ENCODE data around the gene LMNTD2.
"Not testable (repeated sequence)": the region's sequence is repeated elsewhere in the genome, so short reads cannot be mapped to it uniquely, and the experiment has no call there.

Gene LMNTD2

DNA sequence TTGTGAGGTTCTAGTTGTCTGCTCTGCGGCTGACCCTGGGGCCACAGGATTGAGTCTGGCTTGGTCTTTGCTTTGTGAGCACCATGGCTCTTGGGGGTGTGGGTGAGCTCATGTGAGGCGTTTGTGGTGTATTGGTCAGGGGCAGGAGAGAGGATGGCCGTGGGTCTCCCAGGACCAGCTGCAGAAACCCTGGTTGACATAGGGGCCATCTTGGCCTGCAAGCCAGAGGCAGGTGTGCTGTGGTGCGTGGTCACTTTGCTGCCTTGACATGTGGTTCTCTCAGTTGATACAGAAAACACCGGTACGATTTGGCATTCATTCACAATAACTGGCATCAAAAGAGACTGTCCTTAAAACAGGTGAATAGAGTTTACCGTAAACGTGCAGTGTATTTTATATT lies 27.0 kb upstream of the LMNTD2 start:
- no peak for DNase-seq

DNA sequence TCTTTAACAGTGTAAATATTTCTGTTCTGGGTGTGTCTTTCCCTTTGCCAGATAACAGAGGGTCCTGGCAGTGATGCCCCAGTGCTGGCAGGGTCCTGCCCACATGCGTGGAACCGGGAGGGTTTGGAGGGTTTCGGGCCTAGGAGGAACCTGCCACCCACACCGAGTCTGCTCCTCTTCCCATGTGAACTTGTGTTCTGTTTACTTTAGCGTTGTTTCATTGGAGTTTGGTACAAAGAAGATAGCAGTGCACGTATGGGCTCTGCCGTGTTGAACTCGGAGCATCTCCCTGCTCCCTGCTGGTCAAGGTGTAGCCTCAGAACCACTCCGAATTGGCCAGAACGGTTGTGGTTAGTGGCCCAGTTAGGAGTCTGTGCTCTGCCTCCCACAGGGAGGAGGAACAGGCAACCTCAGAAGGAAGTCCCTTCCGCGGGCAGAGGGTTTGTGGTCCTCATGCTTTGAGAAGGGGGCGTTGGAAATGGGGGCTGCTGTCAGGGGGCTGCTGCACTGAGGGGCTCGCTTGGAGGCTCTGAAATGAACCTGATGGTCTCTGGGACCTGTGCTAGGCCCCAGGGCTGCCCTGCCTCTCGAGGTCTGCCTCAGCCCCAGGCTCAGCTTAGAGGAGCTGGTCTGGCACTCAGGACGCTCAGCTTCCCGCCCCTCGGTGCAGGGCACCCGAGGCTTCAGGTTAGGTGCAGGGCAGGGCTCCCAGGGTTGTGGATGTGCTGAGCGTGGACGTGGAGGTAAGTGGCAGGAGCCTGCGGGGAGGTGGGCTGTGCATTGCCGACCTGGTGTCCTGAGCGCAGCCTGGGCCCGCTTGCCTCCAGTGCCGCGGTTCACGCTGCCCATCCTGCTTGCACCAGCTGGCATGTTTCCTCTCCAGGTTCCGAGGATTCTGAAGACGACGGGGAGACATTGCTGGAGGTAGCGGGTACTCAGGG lies 26.1 kb upstream of the LMNTD2 start:
- DNase-seq = no peak

DNA sequence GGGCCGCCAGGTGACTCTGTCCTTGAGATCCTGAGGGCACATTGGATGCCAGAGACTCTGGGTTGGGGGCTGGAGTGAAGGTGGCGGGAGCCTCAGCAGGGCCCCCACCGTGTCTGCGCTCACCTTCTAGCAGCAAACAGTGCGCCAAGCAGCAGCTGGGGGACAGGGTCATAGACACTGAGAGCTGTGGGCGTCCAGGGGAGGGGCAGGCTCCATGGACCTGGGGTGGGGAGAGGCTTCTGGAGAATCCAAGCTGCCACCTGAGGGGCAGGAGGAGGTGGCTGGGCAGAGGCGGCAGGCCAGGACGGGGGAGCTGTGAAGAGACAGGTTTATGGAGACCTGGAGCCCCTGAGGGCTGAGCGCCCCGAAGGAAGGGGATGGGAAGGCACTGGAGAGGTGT lies 23.7 kb upstream of the LMNTD2 start:
- no peak for DNase-seq

DNA sequence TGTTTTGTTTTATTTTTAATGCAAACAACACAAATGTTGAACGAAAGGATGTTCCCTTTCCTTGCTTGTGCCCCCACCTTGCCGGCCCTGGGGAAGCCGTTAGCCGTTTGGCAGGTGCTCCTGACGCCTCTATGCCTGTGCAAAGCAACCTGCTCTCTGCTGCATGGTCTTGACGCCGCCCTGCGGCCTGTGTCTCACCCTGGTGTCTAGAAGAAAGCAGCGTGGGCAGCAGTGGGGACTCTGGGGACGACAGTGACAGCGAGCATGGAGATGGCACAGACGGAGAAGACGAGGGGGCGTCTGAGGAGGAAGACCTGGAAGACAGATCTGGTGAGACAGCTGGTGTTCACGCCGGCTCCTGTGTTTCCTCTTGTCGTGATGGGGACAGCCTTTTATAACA lies 21.2 kb upstream of the LMNTD2 start:
- DNase-seq = no peak

DNA sequence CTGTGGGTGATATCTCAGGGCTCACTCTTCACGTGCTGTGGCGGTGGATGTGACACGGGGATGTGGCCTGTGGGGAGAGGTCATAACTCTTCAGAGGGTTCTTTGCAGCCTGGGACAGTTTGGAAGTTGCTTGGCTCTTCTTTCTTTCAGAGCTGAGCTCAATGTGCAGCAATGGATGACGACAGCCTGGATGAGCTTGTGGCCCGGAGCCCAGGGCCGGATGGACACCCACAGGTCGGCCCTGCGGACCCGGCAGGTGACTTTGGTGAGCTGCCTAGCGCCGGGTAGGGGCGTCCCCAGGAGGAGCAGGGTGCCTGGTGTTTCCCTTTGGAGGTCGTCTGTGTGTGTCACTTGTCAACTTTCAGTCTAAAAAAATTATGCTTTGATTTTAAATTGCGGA lies 20.8 kb upstream of the LMNTD2 start:
- no peak for DNase-seq

DNA sequence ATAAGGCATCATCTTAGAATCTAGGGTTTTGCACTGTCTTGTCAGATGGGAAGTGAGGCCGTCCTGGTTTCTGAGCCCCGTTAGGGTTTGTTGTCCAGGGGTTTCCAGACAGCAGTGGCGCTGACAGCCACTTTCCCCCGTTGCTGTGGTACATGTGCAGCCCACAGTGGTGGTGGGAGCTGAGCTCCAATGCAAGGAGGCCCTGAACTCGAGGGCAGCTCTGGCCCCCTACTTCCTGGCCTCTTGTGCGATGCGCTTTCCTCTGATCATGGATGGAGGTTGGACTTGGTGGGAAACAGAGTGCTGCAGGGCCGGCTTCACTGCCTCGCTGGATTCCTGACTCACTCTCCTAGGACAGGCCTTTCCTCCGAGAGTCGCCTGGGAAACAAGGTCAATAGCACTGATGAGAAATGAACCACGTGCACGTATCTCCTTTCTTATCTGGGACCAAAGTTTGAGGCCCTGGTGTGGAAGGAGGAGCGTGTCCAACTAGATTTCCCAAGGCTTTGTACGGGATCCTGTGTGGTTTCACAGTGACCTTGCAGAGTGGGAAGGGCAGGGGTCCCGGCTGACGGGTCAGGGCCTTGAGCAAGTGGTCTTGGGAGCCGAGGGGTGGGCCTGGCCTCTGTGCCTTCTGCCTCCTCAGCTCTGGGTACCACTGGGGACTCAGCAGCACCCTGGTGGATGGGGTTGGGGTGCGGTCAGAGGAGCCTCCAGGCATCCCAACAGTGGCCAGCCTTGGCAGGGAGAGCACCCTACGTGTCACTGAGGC lies 19.5 kb upstream of the LMNTD2 start:
- DNase-seq = no peak

DNA sequence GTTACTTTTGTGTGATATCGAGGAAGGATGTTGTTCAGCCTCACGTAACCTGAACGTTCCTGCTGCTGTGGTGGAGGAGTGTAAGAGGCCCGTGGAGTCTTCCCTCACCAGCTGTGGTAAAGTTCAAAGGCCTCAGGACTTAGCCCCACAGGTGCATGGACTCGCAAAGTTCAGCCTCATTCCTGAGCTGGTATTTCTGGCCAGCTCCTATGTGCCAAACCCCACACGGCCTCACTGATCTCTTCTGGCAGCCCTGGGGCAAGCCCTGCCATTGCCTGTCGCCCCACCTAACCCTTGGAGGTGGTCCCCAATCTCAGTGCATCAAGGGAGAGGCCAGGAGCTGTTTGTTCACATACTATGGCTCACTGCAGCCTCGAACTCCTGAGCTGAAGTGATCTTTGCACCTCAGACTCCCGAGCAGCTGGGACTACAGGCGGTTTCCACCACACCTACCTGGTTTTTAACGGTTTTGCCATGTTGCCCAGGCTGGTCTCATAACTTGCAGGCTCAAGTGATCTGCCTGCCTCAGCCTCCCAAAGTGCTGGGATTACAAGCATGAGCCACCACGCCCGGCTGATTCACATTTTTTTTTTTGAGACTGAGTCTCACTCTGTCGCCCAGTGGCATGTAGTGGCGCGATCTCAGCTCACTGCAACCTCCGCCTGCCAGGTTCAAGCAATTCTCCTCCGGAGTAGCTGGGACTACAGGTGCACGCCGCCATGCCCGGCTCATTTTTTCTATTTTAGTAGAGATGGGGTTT lies 17.9 kb upstream of the LMNTD2 start:
- DNase-seq = no peak

DNA sequence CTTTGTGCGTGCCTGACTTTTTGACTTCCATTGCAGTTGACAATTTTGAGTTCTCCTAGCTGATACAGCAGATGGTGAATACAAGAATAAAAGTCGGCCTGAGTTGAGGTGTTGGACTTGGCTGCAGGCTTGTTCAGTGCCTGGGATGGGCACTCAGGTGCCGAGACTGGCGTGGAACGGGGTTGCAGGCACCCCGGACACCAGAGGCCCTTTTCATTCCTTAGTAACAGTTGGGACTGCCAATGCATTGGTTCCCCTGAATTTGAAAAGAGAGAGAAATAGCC lies 17.0 kb upstream of the LMNTD2 start:
- DNase-seq = no peak

DNA sequence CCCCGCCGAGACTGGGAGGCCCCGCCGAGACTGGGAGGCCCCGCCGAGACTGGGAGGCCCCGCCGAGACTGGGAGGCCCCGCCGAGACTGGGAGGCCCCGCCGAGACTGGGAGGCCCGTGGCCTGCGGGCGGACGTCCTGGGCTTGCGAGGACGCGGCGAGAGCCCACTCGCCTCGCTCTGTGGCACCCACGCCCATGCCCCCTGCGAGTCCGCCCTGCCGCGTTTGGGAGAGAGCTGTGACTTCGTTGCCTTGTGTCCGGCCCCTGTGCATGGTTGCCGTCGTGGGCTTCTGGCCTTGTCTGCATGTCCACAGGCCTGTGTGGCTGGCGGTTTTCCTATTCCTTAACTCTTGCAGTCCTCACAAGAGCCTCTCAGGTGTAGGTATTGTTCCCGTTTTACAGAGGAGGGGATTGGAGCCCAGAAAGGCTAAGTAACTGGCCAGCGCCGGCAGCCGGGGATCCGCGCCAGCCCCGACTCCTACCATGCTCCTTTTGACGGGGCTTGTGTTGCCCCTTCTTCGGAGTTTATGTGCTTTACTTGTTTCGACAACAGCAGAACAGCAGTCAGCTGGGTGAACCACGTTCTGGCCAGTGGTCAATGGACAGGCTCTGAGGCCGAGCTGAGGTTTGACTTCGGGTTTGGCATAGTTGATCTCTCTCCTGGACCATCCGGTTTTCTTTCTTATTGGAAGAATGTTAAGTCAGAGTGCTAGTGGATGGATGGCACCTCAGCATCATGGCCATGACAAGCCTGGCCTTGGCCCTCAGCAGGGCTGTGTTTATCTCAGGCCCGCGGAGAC lies 16.5 kb upstream of the LMNTD2 start:
- no peak for DNase-seq

DNA sequence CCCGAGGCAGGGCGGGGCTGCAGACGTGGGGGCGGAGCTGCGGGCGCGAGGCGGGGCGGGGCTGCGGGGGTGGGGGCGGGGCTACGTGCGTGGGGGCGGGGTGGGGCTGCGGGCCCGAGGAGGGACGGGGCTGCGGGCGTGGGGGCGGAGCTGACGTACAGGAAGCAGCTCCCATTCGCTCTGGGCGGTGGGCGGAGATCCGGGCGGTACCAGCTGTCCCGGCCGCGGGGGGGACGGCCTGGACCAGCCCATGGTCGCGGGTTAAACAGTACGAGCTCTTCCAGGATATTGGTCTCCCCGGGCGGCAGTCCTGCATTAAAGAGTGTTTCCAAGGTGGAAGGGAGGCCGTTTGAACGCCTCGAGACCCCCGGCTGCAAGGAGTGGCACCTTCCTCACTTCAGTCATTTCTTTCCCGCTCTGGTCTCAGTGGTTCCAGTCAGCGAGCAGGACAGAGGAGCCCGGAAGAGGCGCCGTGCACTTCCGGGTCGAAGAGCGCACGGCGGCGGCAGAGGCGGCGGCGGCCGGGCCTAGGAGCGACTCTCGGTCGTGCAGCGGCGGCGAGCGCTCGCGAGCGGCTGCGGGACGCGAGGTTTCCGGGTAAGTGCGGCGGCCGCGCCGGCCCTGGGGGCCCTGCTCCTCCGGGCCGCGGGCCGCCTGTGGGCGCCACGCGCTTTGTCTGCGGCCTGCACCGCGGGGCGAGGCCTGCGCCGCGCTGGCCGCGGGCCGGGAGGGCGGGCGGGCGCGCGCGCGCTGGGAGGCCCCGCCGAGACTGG lies 15.6 kb upstream of the LMNTD2 start, which contains the start of gene PHRF1:
PHRF1 (plus strand) TSS at position 475 of the 773 bp plus-strand sequence. CDS start 5,043 bp downstream, outside the sequence.
- DNase-seq = peak; percentile 84

DNA sequence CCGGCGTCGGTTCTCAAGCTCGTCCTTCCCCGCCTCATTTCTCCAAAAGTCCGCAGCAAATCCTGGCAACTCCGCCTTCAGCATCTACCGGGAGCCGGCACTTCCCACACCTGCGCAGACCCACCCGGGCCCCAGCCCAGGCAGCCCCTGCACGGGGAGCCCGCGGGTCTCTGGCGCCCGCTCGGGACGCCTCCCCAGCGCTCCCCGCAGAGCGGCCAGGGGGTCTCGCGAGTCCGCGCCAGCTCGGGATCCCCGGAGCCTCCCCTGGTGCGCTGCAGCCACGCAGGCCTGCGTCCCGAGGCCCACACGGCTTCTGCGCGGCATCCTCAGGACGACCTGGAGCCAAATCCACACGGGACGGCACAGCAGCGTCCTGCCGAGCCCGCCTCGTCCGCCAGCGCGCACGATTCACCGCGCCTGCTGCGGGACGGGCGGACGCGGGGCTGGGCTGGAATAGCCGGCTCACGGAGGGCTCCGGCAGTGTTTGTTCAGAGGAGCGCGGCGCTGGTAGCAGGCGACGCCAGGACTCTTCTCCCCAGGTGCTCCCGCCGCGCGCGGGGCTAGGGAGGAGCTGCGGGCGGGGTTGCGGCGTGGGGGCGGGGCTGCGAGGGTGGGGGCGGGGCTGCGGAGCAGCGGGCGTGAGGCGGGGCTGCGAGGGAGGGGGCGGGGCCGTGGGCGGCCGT lies 14.9 kb upstream of the LMNTD2 start:
- no peak for DNase-seq

DNA sequence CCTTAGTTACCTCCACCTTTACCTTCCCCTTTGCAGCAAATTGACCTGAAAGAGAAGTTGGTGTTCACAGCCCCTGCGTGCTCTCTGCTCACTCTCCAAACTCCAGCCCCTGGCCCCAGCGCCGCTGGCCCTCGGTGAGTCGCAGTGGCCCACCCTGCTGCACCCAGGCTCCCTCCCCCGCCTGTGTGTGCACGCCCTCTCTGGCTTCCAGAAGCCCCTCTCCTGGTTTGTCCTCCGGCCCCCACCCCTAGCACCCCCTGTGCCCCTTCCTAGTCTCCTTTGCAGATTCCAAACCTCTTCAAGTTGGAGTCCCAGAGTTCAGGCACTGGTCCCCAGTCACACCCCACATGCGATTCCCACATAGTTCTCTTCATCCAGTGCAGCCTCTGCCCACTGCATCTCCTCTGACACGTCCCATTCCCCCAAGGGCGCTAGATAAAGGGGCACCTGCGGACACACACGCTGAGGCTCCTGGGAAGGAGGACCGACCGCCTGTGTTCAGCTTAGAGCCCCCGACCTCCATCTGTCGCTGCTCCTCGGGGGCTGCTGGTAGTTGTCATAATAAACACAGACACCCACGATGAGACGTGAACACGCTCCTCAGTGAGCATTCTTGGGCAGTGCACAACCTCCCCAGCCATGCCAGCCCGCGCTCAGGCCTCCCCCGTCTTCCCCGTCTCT lies 14.2 kb upstream of the LMNTD2 start:
- no peak for DNase-seq

DNA sequence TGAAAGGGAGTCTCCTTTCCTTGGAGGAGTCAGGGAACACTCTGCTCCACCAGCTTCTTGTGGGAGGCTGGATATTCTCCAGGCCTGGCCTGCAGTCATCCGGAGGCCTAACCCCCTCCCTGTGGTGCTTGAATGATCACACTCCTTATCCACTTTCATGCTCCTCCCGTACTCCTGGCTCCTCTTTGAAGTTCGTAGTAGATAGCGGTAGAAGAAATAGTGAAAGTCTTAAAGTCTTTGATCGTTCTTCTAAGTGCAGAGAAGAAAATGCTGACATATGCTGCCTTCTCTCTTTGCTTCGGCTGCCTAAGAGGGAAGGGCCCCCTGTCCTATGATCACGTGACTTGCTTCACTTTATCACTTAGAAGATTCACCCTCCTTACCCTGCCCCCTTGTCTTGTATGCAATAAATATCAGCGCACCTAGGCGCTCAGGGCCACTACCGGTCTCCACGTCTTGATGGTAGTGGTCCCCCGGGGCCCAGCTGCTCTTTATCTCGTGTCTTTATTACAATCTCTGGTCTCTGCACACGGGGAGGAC lies 13.6 kb upstream of the LMNTD2 start:
- DNase-seq = not testable (repeated sequence)

DNA sequence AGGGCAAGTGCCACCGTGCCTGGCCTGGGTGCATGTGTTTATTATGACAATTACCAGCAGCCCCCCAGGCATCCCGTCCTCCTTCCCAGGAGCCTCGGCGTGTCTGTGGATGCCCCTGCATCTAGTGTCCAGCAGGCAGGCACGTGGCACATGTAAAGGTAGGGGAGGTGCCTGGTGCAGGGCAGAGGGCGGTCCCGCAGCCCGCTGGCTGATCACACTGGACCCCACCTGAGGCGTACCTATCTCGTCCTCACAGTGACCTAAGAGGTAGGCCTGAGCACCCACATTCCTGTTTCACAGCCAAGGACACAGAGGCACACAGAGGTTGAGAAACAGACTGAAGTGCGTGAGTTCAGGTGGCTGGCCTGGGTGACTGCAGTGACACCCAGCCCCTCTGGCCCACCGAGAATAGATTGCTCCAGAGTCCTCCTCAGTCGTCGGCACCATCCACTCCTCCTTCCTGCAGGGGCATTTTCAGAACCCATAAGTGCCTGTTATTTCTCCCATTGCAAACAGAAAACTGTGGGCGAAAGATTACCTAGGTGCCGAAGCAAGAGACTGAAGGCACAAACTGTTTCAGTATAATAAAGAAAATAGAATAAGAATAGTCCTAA lies 12.7 kb upstream of the LMNTD2 start:
- no peak for DNase-seq

DNA sequence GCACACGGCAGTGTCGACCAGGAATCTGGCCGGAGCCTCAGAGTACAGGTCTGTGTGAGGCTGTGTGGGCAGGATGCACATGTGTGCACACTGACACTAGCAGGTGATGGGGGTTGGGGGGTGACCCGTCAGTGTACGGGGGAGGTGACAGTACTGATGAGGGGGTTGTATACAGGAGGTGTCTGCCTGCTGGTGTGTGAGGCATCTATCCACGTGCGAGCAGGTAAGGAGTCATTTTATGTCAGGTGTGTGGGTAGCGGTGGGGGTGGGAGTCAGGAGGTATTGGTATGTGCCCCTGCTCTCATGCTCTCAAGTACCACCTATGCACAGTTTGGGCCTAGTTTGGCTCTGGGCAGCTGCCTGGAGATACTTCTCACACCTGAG lies 11.3 kb upstream of the LMNTD2 start:
- DNase-seq = no peak

DNA sequence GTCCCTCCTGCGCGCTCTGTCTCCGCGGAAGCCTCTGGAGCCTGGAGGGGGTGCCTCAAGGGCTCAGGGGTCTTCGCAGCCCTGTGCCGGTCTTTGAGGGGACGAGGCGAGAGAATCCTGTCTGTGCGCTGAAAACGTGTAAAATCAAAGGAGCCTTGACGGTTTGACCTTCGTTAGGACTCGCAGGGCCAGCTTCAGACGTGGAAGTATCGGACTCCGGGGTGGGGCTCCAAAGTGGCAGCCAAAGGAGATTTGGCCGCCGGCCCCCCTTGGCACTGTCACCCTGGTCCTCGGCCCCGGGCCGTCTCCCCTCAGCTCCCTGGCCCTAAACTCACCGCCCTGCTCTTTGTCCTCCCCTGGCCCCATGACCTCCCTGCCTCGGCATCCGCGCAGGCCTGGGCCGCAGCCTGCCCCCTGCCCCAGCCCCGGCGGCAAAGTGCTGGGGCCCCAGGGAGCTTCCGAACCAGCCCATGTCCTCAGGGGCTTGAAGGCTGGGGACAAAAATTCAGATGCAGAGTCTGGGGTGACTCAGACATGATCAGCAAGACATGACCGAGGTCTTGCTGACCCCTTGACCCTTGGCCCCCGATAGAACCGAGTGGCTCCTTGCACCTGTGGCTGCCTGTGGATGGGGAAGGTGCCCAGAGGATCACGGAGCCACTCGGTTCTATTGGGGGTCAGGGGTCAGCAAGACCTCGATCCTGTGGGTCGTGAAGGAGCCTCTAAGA lies 8.8 kb upstream of the LMNTD2 start:
- DNase-seq = no peak

DNA sequence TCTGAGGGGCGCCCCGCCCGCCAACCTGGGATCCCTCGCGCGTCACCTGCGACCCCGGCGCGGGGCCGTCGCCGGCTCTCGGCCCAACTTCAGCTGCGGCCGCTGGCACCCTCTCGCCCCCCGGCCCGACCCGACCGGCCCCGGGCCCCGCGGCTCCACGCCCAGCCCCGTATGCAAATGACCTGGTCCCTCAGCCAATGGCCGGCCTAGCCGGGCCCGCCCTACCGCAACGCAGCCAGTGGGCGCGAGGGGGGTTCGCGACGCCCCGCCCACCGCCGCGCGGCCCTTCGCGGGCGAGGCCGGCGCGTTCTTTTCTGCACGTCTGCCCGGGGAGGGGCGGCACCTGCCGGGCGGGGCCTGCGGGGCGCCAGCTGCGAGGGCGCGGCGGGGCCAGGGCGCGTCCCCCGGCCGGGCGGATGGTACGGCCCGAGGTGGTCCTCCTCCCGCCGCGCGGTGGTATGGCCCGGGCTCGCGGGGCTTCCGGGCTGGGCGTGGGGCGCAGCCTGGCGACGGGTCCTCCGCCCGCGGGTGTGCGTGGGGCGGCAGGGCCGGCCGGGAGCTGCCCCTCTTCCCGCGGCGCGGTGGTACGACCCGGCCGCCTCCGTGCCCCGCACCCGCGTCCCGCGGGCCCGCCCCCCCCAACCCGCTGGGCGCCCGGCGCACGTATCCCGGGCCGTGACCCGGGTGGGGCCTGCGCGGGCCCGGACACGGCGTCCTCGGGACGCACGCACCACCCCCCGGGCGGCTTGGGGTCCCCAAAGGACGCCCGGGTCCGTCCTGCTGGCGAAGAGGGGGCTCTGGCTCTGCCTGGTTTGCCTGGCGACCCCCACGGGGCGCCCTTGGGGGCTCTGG lies 8.0 kb upstream of the LMNTD2 start:
- peak; percentile 71 for DNase-seq

DNA sequence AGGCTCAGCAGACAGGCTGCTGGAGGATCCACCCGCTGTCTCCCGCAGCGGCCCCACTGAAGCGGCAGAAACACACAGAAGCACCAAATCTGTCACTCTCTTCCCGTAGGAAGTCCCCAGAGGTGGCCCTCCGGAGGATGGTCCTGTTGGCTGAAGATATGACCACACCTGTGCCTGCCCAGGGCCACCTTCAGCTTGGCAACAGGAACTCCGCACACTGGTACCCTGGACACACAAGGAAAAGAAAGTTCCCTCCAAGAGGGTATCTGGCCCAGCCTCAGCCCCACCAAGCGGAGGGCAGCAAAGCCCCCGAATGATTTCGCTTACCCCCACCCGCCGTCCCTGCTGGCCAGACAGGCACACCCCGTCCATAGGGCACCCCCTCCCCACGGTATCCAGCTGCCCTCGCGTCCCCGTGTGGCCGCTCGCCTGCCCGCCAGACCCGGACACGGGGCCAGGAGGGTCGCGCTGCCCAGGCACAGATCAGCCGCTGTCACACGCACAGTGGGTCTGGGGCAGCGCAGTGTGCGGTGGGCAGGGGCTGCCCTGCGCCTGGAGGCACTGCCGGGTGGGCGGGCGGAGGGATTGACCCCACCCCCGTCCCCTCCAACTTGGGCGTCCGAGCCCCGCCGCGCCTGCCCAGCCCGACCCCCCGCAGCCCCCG lies 7.2 kb upstream of the LMNTD2 start:
- no peak for DNase-seq

Measured in DMS79 treated with DMSO at 0.1 percent for 48 hours (cell line).